NCI-H1092 (cell line): ENCODE results near the gene ATP11B.
"Not testable (repeated sequence)": the region's sequence is repeated elsewhere in the genome, so short reads cannot be mapped to it uniquely, and the experiment has no call there.

Experiments used
- DNase-seq: peaks from one replicate; lab custom pipeline; 2025; lab: John Stamatoyannopoulos, UW

Gene ATP11B

DNA sequence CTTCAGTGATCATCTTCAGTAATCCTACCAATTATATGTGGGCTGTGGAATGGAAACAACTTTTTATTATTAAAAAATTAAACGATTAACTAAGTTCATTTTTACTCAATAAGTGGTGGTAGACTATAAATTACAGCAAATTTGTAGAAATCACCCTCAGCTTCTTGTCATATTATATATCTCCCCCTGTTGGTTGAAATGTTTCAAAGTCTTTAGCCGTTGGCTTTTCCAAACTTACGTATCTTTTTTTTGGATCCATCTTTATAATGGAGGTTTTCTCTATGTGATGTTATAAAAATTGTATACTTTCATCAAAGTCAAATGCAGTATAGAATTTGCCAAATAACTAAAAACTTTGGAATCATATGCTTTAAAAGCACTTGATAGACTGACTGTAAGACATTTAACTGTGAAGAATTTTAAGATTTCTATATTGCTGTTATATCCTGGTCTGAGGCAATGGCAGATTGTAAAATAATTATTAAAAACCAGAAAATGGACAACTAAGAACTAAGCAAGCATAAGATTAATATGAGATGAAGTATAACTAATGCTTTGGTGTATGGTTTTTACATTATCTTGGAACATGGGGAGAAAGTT lies 44.7 kb downstream of the ATP11B start:
- DNase-seq: no peak

GRCh38 chr3:182843478-182843877 lies 50.2 kb downstream of the ATP11B start:
- no peak for DNase-seq

- DNase-seq: no peak
Measured at GRCh38 chr3:182848906-182849305, 55.6 kb downstream of the ATP11B start.

DNA sequence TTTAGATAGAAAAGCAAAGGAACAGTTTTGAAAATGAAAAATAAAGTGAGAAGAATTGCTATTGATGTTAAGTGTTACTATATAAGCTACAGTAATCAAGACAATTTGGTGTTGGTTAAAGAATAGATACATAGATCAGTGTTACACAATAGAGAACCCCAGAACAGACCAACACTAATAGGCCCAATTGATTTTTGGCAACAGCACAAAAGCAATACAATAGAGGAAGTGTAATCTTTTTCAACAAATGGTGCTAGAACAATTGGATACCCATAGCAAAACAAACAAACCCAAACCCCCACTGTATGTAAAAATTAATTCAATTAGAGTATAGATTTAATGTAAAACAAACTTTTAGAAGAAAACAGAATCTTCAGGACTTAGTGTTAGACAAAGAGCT lies 61.8 kb downstream of the ATP11B start:
- DNase-seq: no peak

DNA sequence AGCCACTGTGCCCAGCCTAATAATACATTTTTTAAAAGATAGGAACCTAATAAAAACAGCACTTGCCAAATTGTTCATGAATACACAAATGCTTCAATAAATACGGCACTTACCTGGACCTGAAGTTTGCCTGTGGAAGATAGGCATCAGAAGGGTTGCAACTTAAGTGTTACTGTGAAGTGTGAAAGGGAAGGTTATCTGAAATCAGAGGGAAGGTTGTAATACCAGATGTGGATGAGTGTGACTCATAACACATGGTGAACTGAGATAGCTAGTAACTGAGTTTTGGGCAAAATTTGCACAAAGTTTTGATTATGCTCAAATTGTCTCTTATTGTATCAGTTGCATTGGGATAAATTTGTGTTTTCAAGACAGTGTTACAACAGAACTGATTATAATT lies 68.0 kb downstream of the ATP11B start:
- no peak for DNase-seq

DNA sequence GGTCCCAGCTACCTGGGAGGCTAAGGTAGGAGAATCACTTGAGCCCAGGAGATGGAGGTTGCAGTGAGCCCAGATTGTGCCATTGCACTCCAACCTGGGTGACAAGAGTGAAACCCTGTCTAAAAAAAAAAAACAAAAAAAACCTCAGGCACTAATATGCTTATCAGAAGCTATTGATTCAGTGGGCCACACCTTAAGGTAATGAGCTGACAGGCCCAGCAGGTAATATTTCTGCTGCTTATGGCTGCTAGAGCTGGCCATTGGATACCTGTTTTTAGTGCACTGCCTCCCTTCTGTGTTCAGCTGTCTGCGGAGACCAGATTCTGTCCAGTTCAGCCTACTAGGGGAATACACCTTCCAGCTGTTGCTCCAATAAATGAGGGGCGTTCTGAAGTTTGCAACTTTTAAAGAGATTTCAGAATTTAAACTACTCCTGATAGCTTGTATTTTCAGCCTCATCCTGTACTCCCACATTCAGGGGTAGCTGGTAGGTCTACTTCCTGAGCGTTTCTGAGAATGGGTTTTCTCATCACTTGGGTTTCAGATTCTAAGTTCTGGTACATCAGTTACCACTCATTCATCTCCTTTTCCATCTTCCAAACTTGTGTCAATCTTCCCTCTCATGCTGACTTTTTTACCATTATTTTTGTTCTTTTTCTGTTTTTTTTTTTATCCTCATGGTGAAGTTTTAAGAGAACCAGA lies 69.0 kb downstream of the ATP11B start:
- no peak for DNase-seq

- DNase-seq: no peak
Measured at GRCh38 chr3:182869059-182869458, 75.8 kb downstream of the ATP11B start.

DNA sequence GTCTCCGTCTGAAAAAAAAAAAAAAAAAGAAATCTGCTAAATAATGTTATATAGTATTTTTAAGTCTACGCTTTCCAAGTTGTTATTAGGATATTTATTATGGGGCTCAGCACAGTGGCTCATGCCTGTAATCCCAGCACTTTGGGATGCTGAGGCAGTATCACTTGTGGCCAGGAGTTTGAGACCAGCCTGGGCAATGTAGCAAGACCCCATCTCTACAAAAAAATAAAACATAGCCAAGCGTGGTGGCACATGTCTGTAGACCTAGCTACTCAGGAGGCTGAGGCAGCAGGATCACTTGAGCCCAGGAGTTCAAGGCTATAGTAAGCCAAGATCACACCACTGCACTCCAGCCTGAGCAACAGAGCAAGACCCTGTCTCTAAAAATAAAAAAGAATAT lies 77.6 kb downstream of the ATP11B start:
- not testable (repeated sequence) for DNase-seq

DNA sequence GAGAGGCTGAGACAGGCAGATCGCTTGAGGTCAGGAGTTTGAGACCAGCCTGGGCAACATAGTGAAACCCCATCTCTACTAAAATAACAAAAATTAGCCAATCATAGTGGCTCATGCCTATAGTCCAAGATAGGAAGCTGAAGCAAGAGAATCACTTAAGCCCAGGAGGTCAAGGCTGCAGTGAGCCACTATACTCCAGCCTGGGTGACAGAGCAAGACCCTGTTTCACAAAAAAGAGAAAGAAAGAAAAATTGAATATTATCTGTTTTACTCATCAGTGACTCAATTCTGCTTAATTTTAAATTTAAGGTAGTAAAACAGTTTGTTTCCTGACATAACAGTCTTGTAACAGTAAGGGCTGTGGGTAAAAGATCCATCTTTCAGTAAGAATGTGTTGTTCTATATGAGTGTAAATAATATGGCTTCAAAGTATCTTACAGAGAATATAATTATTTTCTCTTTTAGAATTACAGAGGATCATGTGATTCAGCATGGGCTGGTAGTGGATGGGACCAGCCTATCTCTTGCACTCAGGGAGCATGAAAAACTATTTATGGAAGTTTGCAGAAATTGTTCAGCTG lies 85.8 kb downstream of the ATP11B start:
- DNase-seq: no peak

- DNase-seq: no peak
Measured at GRCh38 chr3:182886497-182886896, 93.2 kb downstream of the ATP11B start.

DNA sequence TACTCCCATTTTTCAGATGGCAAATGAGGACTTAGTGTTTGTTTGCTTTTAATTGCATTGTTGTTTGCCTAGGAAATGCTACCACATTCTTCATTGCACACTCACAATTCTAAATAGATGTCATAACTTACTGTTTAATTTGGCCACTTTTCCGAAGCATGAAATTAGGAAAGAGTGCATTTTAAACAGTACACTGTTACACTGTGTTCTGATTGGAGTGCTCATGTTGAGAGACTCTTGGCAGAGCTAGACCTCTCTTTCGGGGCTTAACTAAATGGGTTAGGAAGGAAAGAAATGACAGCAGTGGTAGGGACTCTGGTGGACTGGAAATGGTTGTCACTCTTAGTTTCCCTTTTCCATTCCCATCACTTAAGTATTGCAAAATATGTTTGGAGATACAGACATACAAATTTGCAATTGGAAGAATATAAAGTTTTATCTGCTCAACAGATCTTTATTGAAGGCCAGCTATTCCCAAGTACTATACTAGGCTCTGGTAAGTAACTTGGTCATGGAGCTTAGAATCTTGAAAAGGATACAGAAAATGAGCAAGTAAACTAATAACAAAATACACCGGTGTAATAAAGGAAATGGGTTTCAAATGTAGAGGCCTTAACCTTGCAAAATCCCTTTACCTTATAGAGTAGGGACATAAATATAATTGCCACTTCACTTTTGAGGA lies 96.8 kb downstream of the ATP11B start:
- DNase-seq: no peak

DNA sequence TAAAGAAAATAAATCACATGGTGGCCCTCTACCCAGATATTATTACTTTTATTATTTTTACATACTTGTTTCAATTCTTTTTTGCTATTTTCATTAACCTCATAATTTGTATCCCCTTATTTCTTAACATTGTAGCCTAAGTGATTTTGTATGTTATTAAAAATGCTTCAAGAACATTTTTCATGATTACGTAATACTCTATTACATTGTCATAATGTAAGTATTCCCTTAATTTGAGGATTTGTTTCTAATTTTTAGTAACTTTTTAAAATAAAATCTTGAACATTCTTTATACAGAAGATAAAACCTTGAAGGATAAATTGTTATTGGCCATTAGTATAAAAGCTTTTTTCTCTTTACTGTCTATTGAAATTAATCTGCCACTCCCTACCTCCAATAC lies 98.1 kb downstream of the ATP11B start:
- no peak for DNase-seq

GRCh38 chr3:182892226-182892625 lies 98.9 kb downstream of the ATP11B start:
- no peak for DNase-seq

- DNase-seq: no peak
Measured at GRCh38 chr3:182895513-182896112, 102.3 kb downstream of the ATP11B start.

DNA sequence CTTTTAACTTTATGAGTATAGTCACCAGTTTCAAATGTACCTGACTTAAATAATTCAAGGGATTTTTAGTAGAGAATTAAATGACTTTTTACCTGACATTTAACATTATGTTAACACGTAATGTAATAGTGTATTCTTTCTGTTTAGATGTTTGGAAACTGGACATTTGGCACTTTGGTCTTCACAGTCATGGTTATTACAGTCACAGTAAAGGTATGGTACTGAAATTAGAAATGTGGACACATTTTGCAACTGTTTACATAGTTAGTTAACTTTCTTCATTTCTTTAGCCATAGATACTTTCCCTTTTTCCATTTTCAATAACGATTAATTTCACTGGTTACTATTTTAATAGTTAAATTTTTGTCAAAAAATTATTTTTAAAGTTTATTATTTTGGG lies 103.2 kb downstream of the ATP11B start:
- no peak for DNase-seq

- DNase-seq: no peak
Measured at GRCh38 chr3:182902236-182902635, 108.9 kb downstream of the ATP11B start.

GRCh38 chr3:182904164-182904563 lies 110.9 kb downstream of the ATP11B start:
- no peak for DNase-seq

DNA sequence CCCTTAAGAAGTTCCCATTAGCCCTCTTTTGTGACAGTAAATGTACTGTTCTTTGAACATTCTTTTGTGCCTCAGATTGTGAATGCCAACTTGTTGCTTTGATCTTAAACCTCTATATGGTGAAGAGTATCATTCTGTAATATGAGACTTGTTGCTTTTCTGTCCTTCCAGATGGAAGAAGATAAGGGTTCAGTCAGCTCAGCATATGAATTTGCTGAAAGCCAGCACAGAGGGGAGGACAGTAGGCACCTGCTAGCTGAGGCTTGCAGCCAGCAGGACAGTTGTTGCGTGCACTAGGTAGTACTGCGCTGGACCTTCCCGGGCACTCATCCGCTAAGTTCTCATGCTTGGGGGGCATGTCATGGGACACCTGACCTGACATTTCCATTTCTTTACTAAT lies 112.3 kb downstream of the ATP11B start:
- DNase-seq: no peak

GRCh38 chr3:182906036-182906435 lies 112.7 kb downstream of the ATP11B start:
- DNase-seq: no peak

DNA sequence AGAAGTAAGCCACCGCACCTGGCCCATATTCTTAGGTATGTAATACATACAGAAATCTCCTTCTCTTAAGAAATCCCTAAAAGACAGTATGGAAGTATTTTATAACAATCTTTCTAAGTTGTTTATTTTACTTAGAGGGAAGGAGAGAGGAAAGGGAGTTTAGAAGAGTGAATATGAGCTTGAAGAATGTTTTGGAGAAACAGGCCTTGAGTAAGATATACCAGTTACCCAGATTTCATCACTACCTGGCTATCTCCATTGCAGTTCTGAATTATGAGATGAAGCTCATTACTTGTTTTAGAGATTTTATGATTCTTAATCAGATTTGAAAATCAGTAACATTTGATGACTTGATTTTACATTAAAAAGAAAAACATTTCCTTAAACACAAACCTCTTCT lies 115.2 kb downstream of the ATP11B start:
- no peak for DNase-seq

- no peak for DNase-seq
Measured at GRCh38 chr3:182909318-182910040, 116.2 kb downstream of the ATP11B start.
